Aorta (tissue), 5 donors: ENCODE data around the gene SMIM29. TPM values are rescaled to one million over a fixed set of nuclear protein-coding genes. Genes with fewer than 3 reads are reported as not detected.

ENCODE experiments used
- ATAC-seq: fragments of 200-7000 bp; cut with Tn5 transposase; one replicate; pipeline ENCODE4 v1.9.1; 2022; ENCODE audit warnings: moderate library complexity; ENCODE audit not compliant: low FRiP score
- DNase-seq, 2 donors: peaks; one replicate each; pipeline ENCODE4 v3.0.0-alpha.2; 2020
- H3K27ac ChIP-seq, 2 donors: one replicate each; pipeline ENCODE4 v1.5.1; 2013; ENCODE audit warnings: low read length in 2 of 2, mild to moderate bottlenecking in 2 of 2, moderate library complexity in 2 of 2, control low read depth in 1 of 2, inconsistent platforms in 1 of 2, low read depth in 1 of 2
- H3K27me3 ChIP-seq, 2 donors: one replicate each; pipeline ENCODE4 v1.6.1; 2013; ENCODE audit warnings: control low read depth in 1 of 2, low read length in 1 of 2, mild to moderate bottlenecking in 1 of 2, moderate library complexity in 1 of 2; ENCODE audit not compliant: insufficient read depth in 2 of 2, control insufficient read depth in 1 of 2
- H3K36me3 ChIP-seq, 2 donors: one replicate each; pipeline ENCODE4 v1.6.1; 2013; ENCODE audit warnings: control low read depth in 1 of 2, low read length in 1 of 2, mild to moderate bottlenecking in 1 of 2; ENCODE audit not compliant: insufficient read depth in 2 of 2, control insufficient read depth in 1 of 2
- H3K4me1 ChIP-seq, 2 donors: one replicate each; pipeline ENCODE4 v1.6.1; 2013; ENCODE audit warnings: low read length in 2 of 2, control low read depth in 1 of 2, mild to moderate bottlenecking in 1 of 2, moderate library complexity in 1 of 2; ENCODE audit not compliant: insufficient read depth in 2 of 2, control insufficient read depth in 1 of 2
- H3K4me3 ChIP-seq, 2 donors: one replicate each; pipeline ENCODE4 v1.5.1; 2013; ENCODE audit warnings: low read length in 2 of 2, control low read depth in 1 of 2, mild to moderate bottlenecking in 1 of 2
- H3K9me3 ChIP-seq: one replicate; pipeline ENCODE4 v1.6.1; 2013; ENCODE audit warnings: mild to moderate bottlenecking, low read length; ENCODE audit not compliant: control insufficient read depth
- WGBS, 2 donors: extraction: QIAGEN DNeasy Blood & Tissue Kit; methylation state at CpG; one replicate each; pipeline ENCODE4 v1.1.7; 2013; 5-methylcytosine and 5-hydroxymethylcytosine counted together
- intact Hi-C, 2 donors: fragments of 100-400 bp; cut with DNase I; formaldehyde crosslinking; loops; one replicate each; pipeline versions ENCODE4 v1.14.2 to v1.15.0; 2022
- polyA plus RNA-seq, 2 donors: library from polyadenylated mRNA; stranded (reverse); fragments of 200-250 nt; gene quantifications; one replicate each; pipeline ENCODE4 v1.2.3, GENCODE V29; 2013
- total RNA-seq, 2 donors: library from RNA; stranded (reverse); fragmentation: NEBNext Ultra II Directional; extraction: Animal tissue kit (Norgen Biotek cat#: 25700); gene quantifications; one replicate each; pipeline ENCODE4 v1.2.1, GENCODE V29; 2021
- donor health status: healthy with polysubstance abuse.
- donor health status: Bipolar disorder and iron deficiency.
- donor health status: DM: no; HTN: no; CAD: no.
- donor health status: DM: no; HTN: no; CAD: no.
- donor health status: DM: yes; HTN: yes; CAD: no.

Gene SMIM29
- total and polyA plus RNA-seq, 4 donors = 14.0 to 46.0 (median 26.2) TPM

GRCh38 chr6:34281702-34282334, 33.0 kb upstream of the SMIM29 start:
- ATAC-seq = no peak
- no peak for DNase-seq
- no peak overlapping the region for H3K27ac ChIP-seq
- WGBS, 2 donors = 80 to 84% methylated on average over 6 of the region's 6 CpGs
- H3K36me3 ChIP-seq = no peaks in the 10 kb centered on the region
- no peaks in the 10 kb centered on the region for H3K27me3 ChIP-seq
- H3K4me3 ChIP-seq = no peak overlapping the region
- no peaks in the 10 kb centered on the region for H3K9me3 ChIP-seq
- H3K4me1 ChIP-seq = no peaks in the 10 kb centered on the region
- intact Hi-C loops = no loop called here

- DNase-seq (no peak), ATAC-seq (no peak)
- Histone ChIP-seq H3K36me3 (no peaks in the 10 kb centered on the region), H3K27ac (no peak overlapping the region), H3K4me3 (no peak overlapping the region), H3K4me1 (no peaks in the 10 kb centered on the region), H3K9me3 (no peaks in the 10 kb centered on the region), H3K27me3 (no peaks in the 10 kb centered on the region)
- 96 to 98% methylated on average over 4 of the region's 4 CpGs for WGBS, 2 donors
- intact Hi-C loops = no loop called here
Observed at GRCh38 chr6:34280216-34280615, 31.4 kb upstream of the SMIM29 start.

GRCh38 chr6:34278833-34279232, 30.0 kb upstream of the SMIM29 start:
- DNase-seq = no peak

DNA sequence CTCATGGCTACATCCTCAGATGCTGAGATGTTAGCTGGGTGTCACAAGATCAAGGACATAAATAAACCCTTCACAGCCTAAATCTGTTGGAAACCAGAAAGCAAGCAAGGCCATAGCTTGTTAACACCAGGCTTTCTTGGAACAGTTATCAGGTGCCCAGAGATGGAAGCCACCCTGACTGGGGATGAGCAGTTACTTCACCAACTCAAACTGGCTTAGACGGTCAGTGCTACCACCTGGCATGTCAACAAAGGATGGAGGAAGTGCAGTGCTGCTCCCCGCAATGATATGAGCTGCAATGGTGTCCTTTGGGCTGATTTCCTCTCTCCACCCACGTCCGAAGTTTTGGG, 28.9 kb upstream of the SMIM29 start:
- 91 to 94% methylated on average over 4 of the region's 4 CpGs for WGBS, 2 donors
- H3K4me3 ChIP-seq = no peak overlapping the region
- H3K27ac ChIP-seq = no peak overlapping the region
- H3K27me3 ChIP-seq = no peaks in the 10 kb centered on the region
- no peak for DNase-seq
- H3K36me3 ChIP-seq = no peaks in the 10 kb centered on the region
- H3K9me3 ChIP-seq = no peaks in the 10 kb centered on the region
- H3K4me1 ChIP-seq = no peaks in the 10 kb centered on the region
- intact Hi-C loops = no loop called here
- no peak for ATAC-seq

More at GRCh38 chr6:34278833-34279232, 30.0 kb upstream of the SMIM29 start:
- Histone ChIP-seq H3K27me3 (no peaks in the 10 kb centered on the region), H3K9me3 (no peaks in the 10 kb centered on the region), H3K4me3 (no peak overlapping the region), H3K4me1 (no peaks in the 10 kb centered on the region), H3K36me3 (no peaks in the 10 kb centered on the region), H3K27ac (no peak overlapping the region)
- intact Hi-C loops = no loop called here
- ATAC-seq = no peak
- 97 to 98% methylated on average over 5 of the region's 5 CpGs for WGBS, 2 donors

GRCh38 chr6:34276881-34277762, 28.3 kb upstream of the SMIM29 start:
- intact Hi-C loops = no loop called here
- WGBS, 2 donors = 83 to 84% methylated on average over 10 of the region's 10 CpGs
- no peak for ATAC-seq

GRCh38 chr6:34276191-34276590, 27.4 kb upstream of the SMIM29 start:
- ATAC-seq (no peak), DNase-seq (no peak)
- no peak overlapping the region for H3K4me3 ChIP-seq
- no peak overlapping the region for H3K27ac ChIP-seq
- WGBS, 2 donors = 85 to 95% methylated on average over 5 of the region's 5 CpGs
- intact Hi-C loops = no loop called here
- no peaks in the 10 kb centered on the region for H3K4me1 ChIP-seq
- no peaks in the 10 kb centered on the region for H3K9me3 ChIP-seq
- no peaks in the 10 kb centered on the region for H3K27me3 ChIP-seq
- H3K36me3 ChIP-seq = no peaks in the 10 kb centered on the region

More at GRCh38 chr6:34276881-34277762, 28.3 kb upstream of the SMIM29 start:
- Histone ChIP-seq H3K36me3 (no peaks in the 10 kb centered on the region), H3K27me3 (no peaks in the 10 kb centered on the region), H3K27ac (no peak overlapping the region), H3K9me3 (no peaks in the 10 kb centered on the region), H3K4me1 (no peaks in the 10 kb centered on the region), H3K4me3 (no peak overlapping the region)
- no peak for DNase-seq

DNA sequence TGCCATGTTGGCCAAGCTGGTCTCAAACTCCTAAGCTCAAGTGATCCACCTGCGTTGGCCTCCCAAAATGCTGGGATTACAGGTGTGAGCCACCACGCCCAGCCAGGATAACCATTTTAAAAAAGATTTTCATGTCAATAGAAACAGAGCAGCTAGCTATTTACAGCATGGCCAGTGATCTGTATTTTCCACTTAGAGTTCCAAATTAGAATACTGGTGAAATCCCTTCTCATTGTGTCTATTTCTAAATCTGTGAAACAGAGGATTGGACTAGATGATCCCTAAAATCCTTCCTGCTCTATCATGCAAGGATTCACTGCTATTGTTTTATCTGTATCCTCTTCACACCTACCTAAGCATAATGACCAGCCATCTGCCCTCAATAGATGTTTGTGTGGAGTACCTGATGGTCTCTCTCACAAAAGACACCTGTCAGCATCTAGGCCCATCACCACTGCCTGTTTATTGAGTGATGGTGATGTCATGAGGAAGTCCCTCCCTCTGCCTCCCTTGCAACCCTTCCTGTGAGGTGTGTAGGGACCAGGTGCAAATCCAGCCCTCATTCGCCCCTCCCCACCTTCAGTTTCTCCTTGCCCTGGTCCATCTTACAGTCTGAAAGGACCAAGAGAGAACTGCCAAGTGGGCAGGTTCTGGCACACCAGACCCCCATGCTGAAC, 26.5 kb upstream of the SMIM29 start:
- intact Hi-C loops = no loop called here
- DNase-seq = no peak
- ATAC-seq = no peak
- WGBS, 2 donors = 96 to 97% methylated on average over 3 of the region's 3 CpGs
- no peaks in the 10 kb centered on the region for H3K9me3 ChIP-seq
- no peaks in the 10 kb centered on the region for H3K36me3 ChIP-seq
- H3K4me1 ChIP-seq = no peaks in the 10 kb centered on the region
- no peak overlapping the region for H3K4me3 ChIP-seq
- H3K27ac ChIP-seq = no peak overlapping the region
- H3K27me3 ChIP-seq = no peaks in the 10 kb centered on the region

DNA sequence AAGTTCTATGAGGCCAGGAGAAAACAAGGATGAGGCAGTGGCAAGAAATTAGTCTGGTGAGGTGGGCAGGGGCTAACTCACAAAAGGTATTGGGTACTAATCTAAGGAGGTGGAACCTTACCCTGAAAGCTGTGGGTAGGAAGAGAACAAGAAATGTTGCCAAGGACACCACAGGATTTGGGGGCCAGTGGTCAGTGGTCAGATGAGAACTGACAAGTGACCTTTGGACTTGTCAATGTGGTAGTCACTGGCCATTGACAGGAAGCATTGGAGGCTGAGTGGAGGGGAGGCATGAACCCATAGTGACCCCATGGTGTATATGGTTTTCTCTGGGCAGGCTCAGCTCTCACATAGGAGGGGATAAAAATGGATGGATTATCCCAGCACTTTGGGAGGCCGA, 25.3 kb upstream of the SMIM29 start:
- no peaks in the 10 kb centered on the region for H3K9me3 ChIP-seq
- H3K27ac ChIP-seq = no peak overlapping the region
- H3K4me1 ChIP-seq = no peaks in the 10 kb centered on the region
- DNase-seq (no peak), ATAC-seq (no peak)
- no peak overlapping the region for H3K4me3 ChIP-seq
- intact Hi-C loops = no loop called here
- no peaks in the 10 kb centered on the region for H3K36me3 ChIP-seq
- 93 to 100% methylated on average over 1 of the region's 1 CpG for WGBS, 2 donors
- no peaks in the 10 kb centered on the region for H3K27me3 ChIP-seq
